ENCODE results near the gene RRP9. TPM values are rescaled to one million over a fixed set of nuclear protein-coding genes. Genes with fewer than 3 reads are reported as not detected.

RRP9 gene
- total RNA-seq, 1 donor from 2014 or later = 18.7 TPM

GRCh38 chr3:51955175-51955892 is 13.6 kb upstream of the RRP9 start, which contains the start of gene GPR62:
GPR62 (plus strand) TSS chr3:51955381; CDS start chr3:51955653, 272 bp downstream.
- DNase-seq = no peak

GRCh38 chr3:51954713-51955112 is 13.0 kb upstream of the RRP9 start:
- no peak for DNase-seq

GRCh38 chr3:51954105-51954504 is 12.4 kb upstream of the RRP9 start:
- no peak for DNase-seq

- no peak for DNase-seq
Observed at GRCh38 chr3:51953445-51953844, 11.7 kb upstream of the RRP9 start.

- no peak for DNase-seq
Observed at GRCh38 chr3:51950899-51951298, 9.2 kb upstream of the RRP9 start.

GRCh38 chr3:51949121-51949520 is 7.4 kb upstream of the RRP9 start:
- DNase-seq = no peak

GRCh38 chr3:51948016-51948580 is 6.4 kb upstream of the RRP9 start:
- no peak for DNase-seq

- no peak for DNase-seq
Observed at GRCh38 chr3:51947215-51947900, 5.7 kb upstream of the RRP9 start.

- DNase-seq = no peak
Observed at GRCh38 chr3:51946796-51947195, 5.1 kb upstream of the RRP9 start.

- DNase-seq = no peak
Observed at GRCh38 chr3:51945926-51946705, 4.4 kb upstream of the RRP9 start.

- no peak for DNase-seq
Observed at GRCh38 chr3:51945031-51945840, 3.5 kb upstream of the RRP9 start.

- DNase-seq = no peak
Observed at GRCh38 chr3:51944451-51945021, 2.8 kb upstream of the RRP9 start.

GRCh38 chr3:51943451-51944391 is 2.0 kb upstream of the RRP9 start:
- no peak for DNase-seq

GRCh38 chr3:51942603-51943450 is 1.1 kb upstream of the RRP9 start:
- peak; percentile 53 for DNase-seq

GRCh38 chr3:51941463-51941797 is 274 bp downstream of the RRP9 start:
- no peak for DNase-seq

GRCh38 chr3:51940648-51941462 is 849 bp downstream of the RRP9 start:
- DNase-seq = peak; percentile 15

GRCh38 chr3:51938780-51939425 is 2.8 kb downstream of the RRP9 start:
- DNase-seq = no peak

All from dermis blood vessel endothelial cell (primary cell).